ENCODE results near the gene OBSCN. TPM values are rescaled to one million over a fixed set of nuclear protein-coding genes. Genes with fewer than 3 reads are reported as not detected.

The OBSCN gene
- total and polyA plus RNA-seq, 2 of the 4 experiments (the other 2 are of a cell fraction): 4.1 to 9.5 TPM

DNA sequence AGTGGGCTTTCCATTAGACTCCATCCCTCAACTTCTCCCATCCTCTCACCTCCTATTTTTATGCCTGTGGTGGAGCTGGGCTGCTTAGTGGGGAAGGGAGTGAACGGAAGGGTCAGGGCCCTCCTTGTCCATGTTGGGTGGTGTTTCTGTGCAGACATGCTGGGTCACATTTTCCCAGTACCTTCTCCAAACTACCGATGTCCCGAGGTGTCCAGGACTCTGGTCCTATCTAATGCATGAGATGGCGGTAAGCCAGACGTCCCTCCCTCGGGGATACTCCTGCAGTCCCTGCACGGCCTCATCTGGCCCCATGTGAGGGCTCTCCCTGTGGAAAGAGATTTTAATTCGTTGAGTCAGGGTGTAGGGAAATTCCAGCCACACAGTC, 61.0 kb downstream of the OBSCN start:
- CTCF ChIA-PET: no interaction called here
- no peak overlapping the region for H2BK15ac ChIP-seq (ENCODE audit: low read depth, low read length)
- no peak overlapping the region for H4K8ac ChIP-seq (ENCODE audit: low read depth in 2 of 2, low read length in 2 of 2)
- peaks cover 5% of the 10 kb centered on the region for H3K4me1 ChIP-seq (ENCODE audit: control insufficient read depth, insufficient read depth, low read length)
- no peak for TF ChIP-seq CHD1 (IDR thresholded peaks at IDR 0.05; ENCODE audit: low read depth, low read length)
- no peak for TF ChIP-seq RFX5 (IDR thresholded peaks at IDR 0.05; ENCODE audit: low read depth, low read length)
- TF ChIP-seq CEBPB (IDR thresholded peaks at IDR 0.05; ENCODE audit: low read depth, low read length): no peak
- TF ChIP-seq FOS (IDR thresholded peaks at IDR 0.05; ENCODE audit: low read depth, low read length): no peak
- no peak for TF ChIP-seq BHLHE40 (IDR thresholded peaks at IDR 0.05; ENCODE audit: low read depth, low read length)
- TF ChIP-seq, protein P1, sequence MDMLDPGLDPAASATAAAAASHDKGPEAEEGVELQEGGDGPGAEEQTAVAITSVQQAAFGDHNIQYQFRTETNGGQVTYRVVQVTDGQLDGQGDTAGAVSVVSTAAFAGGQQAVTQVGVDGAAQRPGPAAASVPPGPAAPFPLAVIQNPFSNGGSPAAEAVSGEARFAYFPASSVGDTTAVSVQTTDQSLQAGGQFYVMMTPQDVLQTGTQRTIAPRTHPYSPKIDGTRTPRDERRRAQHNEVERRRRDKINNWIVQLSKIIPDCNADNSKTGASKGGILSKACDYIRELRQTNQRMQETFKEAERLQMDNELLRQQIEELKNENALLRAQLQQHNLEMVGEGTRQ (IDR thresholded peaks at IDR 0.05; ENCODE audit: low read depth, low read length): no peak
- TF ChIP-seq, protein P2, sequence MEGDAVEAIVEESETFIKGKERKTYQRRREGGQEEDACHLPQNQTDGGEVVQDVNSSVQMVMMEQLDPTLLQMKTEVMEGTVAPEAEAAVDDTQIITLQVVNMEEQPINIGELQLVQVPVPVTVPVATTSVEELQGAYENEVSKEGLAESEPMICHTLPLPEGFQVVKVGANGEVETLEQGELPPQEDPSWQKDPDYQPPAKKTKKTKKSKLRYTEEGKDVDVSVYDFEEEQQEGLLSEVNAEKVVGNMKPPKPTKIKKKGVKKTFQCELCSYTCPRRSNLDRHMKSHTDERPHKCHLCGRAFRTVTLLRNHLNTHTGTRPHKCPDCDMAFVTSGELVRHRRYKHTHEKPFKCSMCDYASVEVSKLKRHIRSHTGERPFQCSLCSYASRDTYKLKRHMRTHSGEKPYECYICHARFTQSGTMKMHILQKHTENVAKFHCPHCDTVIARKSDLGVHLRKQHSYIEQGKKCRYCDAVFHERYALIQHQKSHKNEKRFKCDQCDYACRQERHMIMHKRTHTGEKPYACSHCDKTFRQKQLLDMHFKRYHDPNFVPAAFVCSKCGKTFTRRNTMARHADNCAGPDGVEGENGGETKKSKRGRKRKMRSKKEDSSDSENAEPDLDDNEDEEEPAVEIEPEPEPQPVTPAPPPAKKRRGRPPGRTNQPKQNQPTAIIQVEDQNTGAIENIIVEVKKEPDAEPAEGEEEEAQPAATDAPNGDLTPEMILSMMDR (conservative IDR thresholded peaks at IDR 0.05; ENCODE audit: low read depth, low read length): no peak
- no peak for TF ChIP-seq RAD21 (IDR thresholded peaks at IDR 0.05; ENCODE audit: low read length)
- no peak overlapping the region for H3K4me2 ChIP-seq (ENCODE audit: low read depth, low read length)
- dilution Hi-C loops (cut with HindIII; ENCODE audit: low sequenced_read_pairs, unreplicated experiment): no loop called here
- in situ Hi-C loops (cut with MboI; ENCODE audit: low sequenced_read_pairs): no loop called here
- H3K4ac ChIP-seq (ENCODE audit: low read depth, low read length): no peak overlapping the region
- ATAC-seq (ENCODE audit: low read depth): no peak
- H3K36me3 ChIP-seq (ENCODE audit: control insufficient read depth, insufficient read depth, low read length): peaks cover 20% of the 10 kb centered on the region; the same call in 1 of the 2 replicates
- no peak overlapping the region for H3K4me3 ChIP-seq (ENCODE audit: insufficient read depth, low read depth, low read length)
- WGBS, 2 experiments (ENCODE audit: extremely low coverage in 2 of 2, insufficient read length in 1 of 2): no CpG with 5 or more reads among the region's 8 CpGs
- H3K23ac ChIP-seq (ENCODE audit: low read depth, low read length): no peak overlapping the region
- H2AFZ ChIP-seq (replicated peaks; ENCODE audit: low read length, poor library complexity): no peak overlapping the region
- H3K18ac ChIP-seq (ENCODE audit: low read depth, low read length): no peak overlapping the region
- DNase-seq: peak; percentile 8
- H2BK120ac ChIP-seq (ENCODE audit: low read depth, low read length): no peak overlapping the region
- BruUV-seq (replicated peaks): no TSS peak
- no peak overlapping the region for H3K56ac ChIP-seq (ENCODE audit: extremely low read depth, insufficient read depth, low read length)
- intact Hi-C loops (cut with micrococcal nuclease): no loop called here
- no peak overlapping the region for H2AK5ac ChIP-seq (ENCODE audit: low read depth, low read length)
- POLR2A ChIA-PET (ENCODE audit: unreplicated experiment): no interaction called here
- no peaks in the 10 kb centered on the region for H4K20me1 ChIP-seq (ENCODE audit: insufficient read depth, low read length)
- no peak overlapping the region for H3K27ac ChIP-seq (ENCODE audit: insufficient read depth, low read length)
- no peak overlapping the region for H4K91ac ChIP-seq (ENCODE audit: insufficient read depth, low read depth, low read length)
- H2AK9ac ChIP-seq (replicated peaks; ENCODE audit: low read depth, low read length, poor library complexity): no peak overlapping the region
- no peak overlapping the region for H3K14ac ChIP-seq (replicated peaks; ENCODE audit: low read depth, low read length)
- no peaks in the 10 kb centered on the region; the same call in 1 of the 2 replicates for H3K9me1 ChIP-seq (ENCODE audit: insufficient read depth, low read length)
- H4K5ac ChIP-seq (ENCODE audit: low read depth, low read length): no peak overlapping the region
- H3K27me3 ChIP-seq (ENCODE audit: control insufficient read depth, insufficient read depth, low read length): no peaks in the 10 kb centered on the region
- H3K9ac ChIP-seq (ENCODE audit: low read depth, low read length): no peak overlapping the region
- no peak overlapping the region for H2BK20ac ChIP-seq (ENCODE audit: low read depth, low read length)
- H3K79me1 ChIP-seq (ENCODE audit: low read depth in 1 of 2, low read length in 2 of 2): peaks cover 0 to 11% of the 10 kb centered on the region in 2 experiments; a peak in 3 of 4 replicates
- no peaks in the 10 kb centered on the region for H3K9me3 ChIP-seq (ENCODE audit: control insufficient read depth, insufficient read depth, low read length)
- no peak overlapping the region for H2BK5ac ChIP-seq (ENCODE audit: low read depth, low read length, poor library complexity, severe bottlenecking)
